ENCODE data around the gene B9D2. TPM values are rescaled to one million over a fixed set of nuclear protein-coding genes. Genes with fewer than 3 reads are reported as not detected.

The B9D2 gene
- total RNA-seq, 6 experiments from 2014 or later: 1.7 to 4.4 (median 2.6) TPM

DNA sequence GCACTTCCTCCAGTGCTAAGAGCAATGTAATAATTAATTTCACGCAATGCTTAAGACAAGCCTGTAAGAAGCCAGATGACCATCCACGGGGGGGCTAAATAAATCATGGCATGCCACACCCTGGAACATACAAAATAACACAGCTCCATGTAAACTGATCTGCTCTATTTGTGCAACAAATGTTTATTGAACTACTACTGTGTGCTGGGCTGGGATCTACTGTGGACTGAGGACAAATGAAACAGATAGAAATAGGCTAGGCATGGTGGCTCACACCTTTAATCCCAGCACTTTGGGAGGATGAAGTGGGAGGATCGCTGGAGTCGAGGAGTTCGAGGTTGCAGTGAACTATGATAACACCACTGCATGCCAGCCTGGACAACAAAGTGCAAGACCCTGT is 31.5 kb downstream of the B9D2 start:
- Histone ChIP-seq H3K4me3 (no peak overlapping the region), H3K4me1 (no peaks in the 10 kb centered on the region), H3K9me3 (no peaks in the 10 kb centered on the region), H3K27ac (no peak overlapping the region), H3K36me3 (no peaks in the 10 kb centered on the region), H3K27me3 (no peaks in the 10 kb centered on the region)
- ATAC-seq (no peak), DNase-seq (no peak)
- intact Hi-C loops (cut with DNase I): no loop called here
- TF ChIP-seq POLR2A (IDR thresholded peaks at IDR 0.05): no peak
- TF ChIP-seq, protein P1, sequence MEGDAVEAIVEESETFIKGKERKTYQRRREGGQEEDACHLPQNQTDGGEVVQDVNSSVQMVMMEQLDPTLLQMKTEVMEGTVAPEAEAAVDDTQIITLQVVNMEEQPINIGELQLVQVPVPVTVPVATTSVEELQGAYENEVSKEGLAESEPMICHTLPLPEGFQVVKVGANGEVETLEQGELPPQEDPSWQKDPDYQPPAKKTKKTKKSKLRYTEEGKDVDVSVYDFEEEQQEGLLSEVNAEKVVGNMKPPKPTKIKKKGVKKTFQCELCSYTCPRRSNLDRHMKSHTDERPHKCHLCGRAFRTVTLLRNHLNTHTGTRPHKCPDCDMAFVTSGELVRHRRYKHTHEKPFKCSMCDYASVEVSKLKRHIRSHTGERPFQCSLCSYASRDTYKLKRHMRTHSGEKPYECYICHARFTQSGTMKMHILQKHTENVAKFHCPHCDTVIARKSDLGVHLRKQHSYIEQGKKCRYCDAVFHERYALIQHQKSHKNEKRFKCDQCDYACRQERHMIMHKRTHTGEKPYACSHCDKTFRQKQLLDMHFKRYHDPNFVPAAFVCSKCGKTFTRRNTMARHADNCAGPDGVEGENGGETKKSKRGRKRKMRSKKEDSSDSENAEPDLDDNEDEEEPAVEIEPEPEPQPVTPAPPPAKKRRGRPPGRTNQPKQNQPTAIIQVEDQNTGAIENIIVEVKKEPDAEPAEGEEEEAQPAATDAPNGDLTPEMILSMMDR (IDR thresholded peaks at IDR 0.05): no peak
- WGBS (ENCODE audit: insufficient coverage, low coverage, low lambda C conversion rate, missing lambda C conversion rate): 64% methylated on average over 5 of the region's 5 CpGs

DNA sequence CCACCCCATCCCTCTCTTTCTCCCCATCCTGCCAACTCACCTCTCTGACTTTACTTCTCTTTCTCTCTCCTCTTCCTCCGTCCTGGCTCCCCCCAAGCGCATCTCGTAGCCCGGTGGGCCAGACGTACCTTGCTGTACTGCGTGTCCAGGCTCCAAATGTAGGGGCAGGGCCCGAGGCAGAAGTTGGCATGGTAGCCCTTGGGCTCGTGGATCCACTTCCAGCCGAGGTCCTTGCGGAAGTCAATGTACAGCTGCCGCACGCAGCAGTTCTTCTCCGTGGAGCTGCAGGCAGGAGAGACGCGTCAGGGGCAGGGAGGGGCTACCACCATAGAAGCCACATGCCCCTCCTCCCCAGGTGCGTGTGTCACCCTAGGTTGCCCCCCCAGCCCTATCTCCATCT is 31.9 kb downstream of the B9D2 start:
- Histone ChIP-seq H3K27me3 (no peaks in the 10 kb centered on the region), H3K9me3 (no peaks in the 10 kb centered on the region), H3K27ac (no peak overlapping the region), H3K36me3 (no peaks in the 10 kb centered on the region), H3K4me3 (no peak overlapping the region), H3K4me1 (peaks cover 0 to 3% (median 0%) of the 10 kb centered on the region in 4 donors)
- no peak for DNase-seq
- no peak for ATAC-seq
- WGBS (ENCODE audit: insufficient coverage, low coverage, low lambda C conversion rate, missing lambda C conversion rate): no CpG with 5 or more reads among the region's 16 CpGs
- intact Hi-C loops (cut with DNase I): no loop called here
- TF ChIP-seq POLR2A (IDR thresholded peaks at IDR 0.05): no peak
- TF ChIP-seq, protein P1 (IDR thresholded peaks at IDR 0.05): no peak

DNA sequence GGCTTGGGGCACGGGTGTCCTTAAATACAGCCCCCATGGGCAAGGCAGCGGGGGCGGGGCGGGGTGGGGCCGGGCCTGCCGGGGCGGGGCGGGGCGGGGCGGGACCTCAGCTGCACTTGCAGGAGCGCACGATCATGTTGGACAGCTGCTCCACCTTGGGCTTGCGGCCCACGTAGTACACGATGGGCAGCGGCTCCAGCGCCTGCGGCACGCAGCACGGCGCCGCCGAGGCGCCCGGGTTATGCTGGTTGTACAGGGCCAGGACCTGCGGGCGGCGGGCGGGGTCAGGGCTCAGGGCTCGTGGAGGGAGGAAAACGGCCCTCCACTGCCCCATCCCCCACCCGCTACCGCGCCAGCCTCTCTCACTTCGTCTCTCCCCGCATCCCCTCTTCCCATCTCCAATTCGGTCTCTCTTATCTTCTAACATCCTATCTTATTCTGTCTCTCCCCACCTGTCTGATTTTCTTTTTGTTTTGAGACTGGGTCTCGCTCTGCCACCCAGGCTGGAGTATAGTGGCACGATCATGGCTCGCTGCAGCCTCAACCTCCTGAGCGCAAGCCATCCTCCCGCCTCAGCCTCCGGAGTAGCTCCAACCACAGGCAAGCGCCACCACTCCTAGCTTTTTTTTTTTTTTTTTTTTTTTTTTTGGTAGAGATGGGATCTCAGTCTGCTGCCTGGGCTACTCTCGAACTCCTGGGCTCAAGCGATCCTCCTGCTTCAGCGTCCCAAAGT is 32.8 kb downstream of the B9D2 start:
- Histone ChIP-seq H3K4me3 (no peak overlapping the region), H3K4me1 (peaks cover 0 to 9% (median 0%) of the 10 kb centered on the region in 4 donors), H3K27me3 (no peaks in the 10 kb centered on the region), H3K27ac (no peak overlapping the region), H3K36me3 (no peaks in the 10 kb centered on the region), H3K9me3 (no peaks in the 10 kb centered on the region)
- no peak for ATAC-seq
- intact Hi-C loops (cut with DNase I): no loop called here
- no peak for TF ChIP-seq POLR2A (IDR thresholded peaks at IDR 0.05)
- 75% methylated on average over 6 of the region's 47 CpGs for WGBS (ENCODE audit: insufficient coverage, low coverage, low lambda C conversion rate, missing lambda C conversion rate)
- DNase-seq: peak in 1 of 3 donors; percentile 23

DNA sequence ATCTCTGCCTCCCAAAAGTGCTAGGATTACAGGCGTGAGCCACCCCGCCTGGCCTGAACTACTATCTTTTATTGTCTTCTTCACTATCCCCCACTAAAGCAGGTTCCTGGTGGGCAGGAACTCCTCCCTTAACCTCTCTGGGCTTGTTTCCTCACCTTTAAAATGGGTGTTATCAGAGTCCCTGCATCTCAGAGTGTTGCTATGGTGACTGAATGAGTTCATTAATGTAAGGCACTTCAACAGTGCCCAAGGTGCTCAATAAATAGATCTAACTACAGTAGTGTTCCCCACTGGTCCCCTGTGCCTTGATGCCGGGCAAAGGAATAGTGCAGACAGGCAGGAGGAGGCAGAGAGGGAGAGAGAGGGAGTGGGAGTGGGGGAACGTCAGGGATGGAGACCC is 33.5 kb downstream of the B9D2 start:
- Histone ChIP-seq H3K4me3 (no peak overlapping the region), H3K4me1 (peaks cover 0 to 14% (median 2%) of the 10 kb centered on the region in 4 donors), H3K27ac (no peak overlapping the region), H3K36me3 (no peaks in the 10 kb centered on the region), H3K27me3 (no peaks in the 10 kb centered on the region), H3K9me3 (no peaks in the 10 kb centered on the region)
- TF ChIP-seq POLR2A (IDR thresholded peaks at IDR 0.05): no peak
- TF ChIP-seq, protein P1 (IDR thresholded peaks at IDR 0.05): no peak
- ATAC-seq: no peak
- 42% methylated on average over 2 of the region's 4 CpGs for WGBS (ENCODE audit: insufficient coverage, low coverage, low lambda C conversion rate, missing lambda C conversion rate)
- intact Hi-C loops (cut with DNase I): no loop called here
- DNase-seq: no peak

DNA sequence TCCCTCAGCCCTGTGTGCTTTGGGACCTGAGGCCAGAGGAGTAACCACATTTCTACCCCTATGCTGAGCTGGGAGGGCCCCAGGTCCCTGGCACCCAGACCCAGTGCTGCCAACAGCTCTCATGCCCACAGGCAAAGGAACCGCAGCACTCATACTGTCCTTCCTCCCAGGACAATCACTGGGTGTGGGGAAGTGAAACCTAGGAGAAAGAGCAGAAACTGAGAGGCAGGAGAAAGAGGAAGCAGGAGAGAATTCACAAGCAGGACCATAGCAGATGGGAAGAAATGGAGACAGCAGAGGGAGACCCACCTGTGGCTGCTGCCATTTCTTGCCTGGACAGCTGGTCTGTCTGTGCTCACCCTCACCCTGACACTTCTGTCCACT is 35.1 kb downstream of the B9D2 start:
- peak overlapping the region in 2 of 3 donors; percentile 60 to 75 for H3K27ac ChIP-seq
- no peaks in the 10 kb centered on the region for H3K27me3 ChIP-seq
- no CpG with 5 or more reads among the region's 1 CpG for WGBS (ENCODE audit: insufficient coverage, low coverage, low lambda C conversion rate, missing lambda C conversion rate)
- peak in 2 of 4 donors; percentile 2 to 17 for ATAC-seq
- TF ChIP-seq, protein P1 (IDR thresholded peaks at IDR 0.05): no peak
- TF ChIP-seq POLR2A (IDR thresholded peaks at IDR 0.05): no peak
- no peaks in the 10 kb centered on the region for H3K36me3 ChIP-seq
- peaks cover 0 to 14% (median 5%) of the 10 kb centered on the region in 4 donors for H3K4me1 ChIP-seq
- intact Hi-C loops (cut with DNase I): no loop called here
- H3K9me3 ChIP-seq: no peaks in the 10 kb centered on the region
- peak in 1 of 3 donors; percentile 48 for DNase-seq
- no peak overlapping the region for H3K4me3 ChIP-seq
